KMS-11 (cell line): ENCODE results near the gene STXBP6.

ENCODE experiments used
- H2AFZ ChIP-seq: fragments of 200-600 bp; sonication (generic); 2 replicates; pipeline ENCODE4 v1.6.1; 2016; ENCODE audit warnings: antibody characterized with exemption, mixed run types, low read depth
- H3K27ac ChIP-seq: fragments of 200-600 bp; sonication (generic); 2 replicates; pipeline ENCODE4 v1.6.1; 2016; ENCODE audit warnings: mild to moderate bottlenecking, mixed run types
- H3K27me3 ChIP-seq: fragments of 200-600 bp; sonication (generic); 2 replicates; pipeline ENCODE4 v1.6.1; 2017; ENCODE audit warnings: mild to moderate bottlenecking, low read depth, mixed run types, moderate library complexity; ENCODE audit not compliant: insufficient read depth
- H3K36me3 ChIP-seq: fragments of 200-600 bp; sonication (generic); 2 replicates; pipeline ENCODE4 v1.6.1; 2017; ENCODE audit warnings: mild to moderate bottlenecking, mixed run types; ENCODE audit not compliant: insufficient read depth
- H3K4me1 ChIP-seq: fragments of 200-600 bp; sonication (generic); 2 replicates; pipeline ENCODE4 v1.6.1; 2016; ENCODE audit warnings: mild to moderate bottlenecking, low read depth, mixed run types; ENCODE audit not compliant: poor library complexity, severe bottlenecking
- H3K4me2 ChIP-seq: fragments of 200-600 bp; sonication (generic); 2 replicates; pipeline ENCODE4 v1.7.0; 2016; ENCODE audit warnings: mild to moderate bottlenecking, mixed run types
- H3K4me3 ChIP-seq: fragments of 200-600 bp; sonication (generic); IDR thresholded peaks from 2 replicates; pipeline ENCODE4 v1.6.1; 2017; ENCODE audit warnings: low read depth, low read length, mixed read lengths; ENCODE audit not compliant: insufficient read depth
- H3K79me2 ChIP-seq: fragments of 200-600 bp; sonication (generic); 2 replicates; pipeline ENCODE4 v1.6.1; 2016; ENCODE audit warnings: low read depth, mixed run types; ENCODE audit not compliant: insufficient read depth
- H3K9ac ChIP-seq: fragments of 200-600 bp; sonication (generic); 2 replicates; pipeline ENCODE4 v1.6.1; 2016; ENCODE audit warnings: mild to moderate bottlenecking, mixed run types
- H4K20me1 ChIP-seq: fragments of 200-600 bp; sonication (generic); 2 replicates; pipeline ENCODE4 v1.6.1; 2016; ENCODE audit warnings: mild to moderate bottlenecking, mixed run types; ENCODE audit not compliant: insufficient read depth
- CTCF ChIP-seq: fragments of 200-600 bp; sonication (generic); conservative IDR thresholded peaks from 2 replicates; pipeline ENCODE4 v1.6.1; 2017; ENCODE audit warnings: low read depth, mild to moderate bottlenecking, antibody characterized with exemption, low read length, moderate library complexity, mixed read lengths

The STXBP6 gene

DNA sequence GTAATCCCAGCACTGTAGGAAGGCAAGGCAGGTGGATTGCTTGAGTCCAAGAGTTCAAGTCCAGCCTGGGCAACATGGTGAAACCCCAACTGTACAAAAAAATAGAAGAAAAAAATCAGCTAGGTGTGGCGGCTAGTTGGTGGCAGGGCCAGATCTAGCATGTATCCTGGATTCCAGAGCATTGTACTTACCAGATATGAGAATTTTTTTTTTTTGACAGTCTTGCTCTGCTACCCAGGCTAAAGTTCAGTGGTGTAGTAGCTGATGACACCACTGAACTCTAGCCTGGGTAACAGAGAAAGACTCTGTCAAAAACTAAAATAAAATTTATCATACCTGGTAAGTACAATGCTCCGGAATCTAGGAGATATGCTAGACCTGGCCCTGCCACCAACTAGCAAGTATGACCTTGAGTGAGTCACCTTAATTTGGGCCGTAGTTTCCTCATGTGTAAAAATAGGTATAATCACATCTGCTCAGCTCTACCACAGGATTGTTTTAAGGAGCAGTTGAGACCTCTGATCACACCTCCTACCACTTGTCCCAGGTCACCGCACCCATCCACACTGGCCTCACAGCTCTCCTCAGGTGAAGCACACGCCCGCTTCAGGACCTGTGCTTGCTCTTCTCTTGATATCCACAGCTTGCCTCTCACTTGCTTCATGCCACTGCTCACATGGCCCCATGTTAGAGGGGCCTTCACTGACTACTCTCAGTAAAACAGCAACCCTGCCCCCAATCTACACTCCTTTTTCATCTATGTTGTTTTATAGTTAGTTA lies 140.2 kb downstream of the STXBP6 start:
- Histone ChIP-seq H3K4me1 (no peaks in the 10 kb centered on the region), H2AFZ (no peak overlapping the region), H3K4me2 (no peak overlapping the region), H3K27ac (no peak overlapping the region), H3K79me2 (no peaks in the 10 kb centered on the region), H4K20me1 (no peaks in the 10 kb centered on the region), H3K27me3 (no peaks in the 10 kb centered on the region), H3K36me3 (no peaks in the 10 kb centered on the region), H3K4me3 (no peak overlapping the region), H3K9ac (no peak overlapping the region)
- TF ChIP-seq CTCF, result no peak

DNA sequence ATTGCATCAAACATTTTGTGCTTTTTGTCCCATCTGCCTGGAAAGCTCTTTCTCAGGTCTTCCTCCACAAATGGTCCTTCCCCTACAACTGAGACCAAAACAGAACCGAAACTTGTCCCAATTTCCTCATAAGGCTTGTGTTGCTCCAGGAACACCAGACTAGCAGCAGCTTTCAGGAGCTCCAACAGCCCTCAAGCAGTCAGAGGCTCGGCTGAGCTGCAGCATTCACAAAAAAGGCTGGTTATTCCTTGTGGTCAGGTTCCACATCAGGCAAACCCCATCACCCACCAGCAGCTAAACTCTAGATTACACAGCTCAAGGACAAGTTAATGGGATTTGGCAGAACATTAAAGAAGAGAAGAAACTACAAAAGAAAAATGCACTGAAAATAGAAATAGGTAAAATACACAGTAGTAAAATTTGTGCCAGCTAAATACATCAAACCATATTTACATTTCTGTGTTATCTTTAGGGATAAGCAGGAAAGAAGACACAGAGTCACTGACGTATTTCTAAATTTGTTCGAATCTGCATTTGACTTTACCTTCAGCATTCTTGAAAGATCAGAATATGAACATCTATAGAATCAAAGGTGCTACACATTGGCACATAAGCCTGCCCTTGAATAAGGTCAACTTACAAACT lies 141.2 kb downstream of the STXBP6 start:
- Histone ChIP-seq H3K9ac (no peak overlapping the region), H2AFZ (no peak overlapping the region), H3K4me2 (no peak overlapping the region), H3K4me1 (no peaks in the 10 kb centered on the region), H3K79me2 (no peaks in the 10 kb centered on the region), H3K36me3 (no peaks in the 10 kb centered on the region), H3K4me3 (no peak overlapping the region), H3K27me3 (no peaks in the 10 kb centered on the region), H4K20me1 (no peaks in the 10 kb centered on the region), H3K27ac (no peak overlapping the region)
- TF ChIP-seq CTCF, result no peak

DNA sequence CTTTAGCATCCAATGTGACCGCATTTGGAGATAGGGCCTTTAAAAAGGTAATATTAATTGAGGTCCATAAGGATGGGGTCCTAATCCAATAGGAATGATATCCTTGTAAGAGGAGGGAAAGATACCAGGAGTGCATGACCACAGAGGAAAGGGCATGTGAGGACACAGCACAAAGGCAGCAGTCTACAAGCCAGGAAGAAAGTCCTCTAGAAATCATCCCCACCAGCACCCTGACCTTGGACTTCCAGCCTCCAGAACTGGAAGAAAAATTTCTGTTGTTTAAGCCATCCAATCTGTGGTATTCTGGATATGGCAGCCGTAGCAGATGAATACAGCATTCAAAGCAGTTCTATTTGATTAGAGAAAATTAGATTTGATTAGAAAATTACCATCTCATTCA lies 145.4 kb downstream of the STXBP6 start:
- TF ChIP-seq CTCF, result no peak
- no peaks in the 10 kb centered on the region for H4K20me1 ChIP-seq

GRCh38 chr14:24903337-24903736 lies 146.6 kb downstream of the STXBP6 start:
- Histone ChIP-seq H4K20me1 (no peaks in the 10 kb centered on the region), H2AFZ (no peak overlapping the region), H3K36me3 (no peaks in the 10 kb centered on the region), H3K4me3 (no peak overlapping the region), H3K27me3 (no peaks in the 10 kb centered on the region), H3K27ac (no peak overlapping the region), H3K4me1 (no peaks in the 10 kb centered on the region), H3K4me2 (no peak overlapping the region), H3K79me2 (no peaks in the 10 kb centered on the region), H3K9ac (no peak overlapping the region)
- no peak for TF ChIP-seq CTCF

More for the DNA sequence above, 145.4 kb downstream of the STXBP6 start:
- H3K36me3 ChIP-seq, result no peaks in the 10 kb centered on the region
- no peak overlapping the region for H2AFZ ChIP-seq
- no peak overlapping the region for H3K4me3 ChIP-seq
- H3K4me2 ChIP-seq, result no peak overlapping the region
- no peaks in the 10 kb centered on the region for H3K27me3 ChIP-seq
- no peak overlapping the region for H3K27ac ChIP-seq
- H3K4me1 ChIP-seq, result no peaks in the 10 kb centered on the region
- H3K79me2 ChIP-seq, result no peaks in the 10 kb centered on the region
- H3K9ac ChIP-seq, result no peak overlapping the region
